Spleen (tissue), 7 donors: ENCODE measurements around the gene PDCL3.

Experiments used
- POLR2AphosphoS5 ChIP-seq, 3 donors: sonication (generic); formaldehyde crosslinking; IDR thresholded peaks; one replicate each; pipeline ENCODE4 v1.5.1; 2017; ENCODE audit warnings: antibody characterized with exemption in 3 of 3
- TF ChIP-seq, protein P1 (sequence below), 11 experiments: fragments of 200-600 bp in 7 of 11; fragments of 450-650 bp in 4 of 11; sonication (generic) in 4 of 11; IDR thresholded peaks in 8 of 11; conservative IDR thresholded peaks in 3 of 11; 1 replicate in 7 of 11; 2 replicates in 4 of 11; pipeline versions ENCODE4 v1.4.0 to v1.8.0; 2016 to 2021; ENCODE audit warnings: antibody characterized with exemption in 11 of 11, inconsistent platforms in 4 of 11, mild to moderate bottlenecking in 1 of 11
- donor health status: DM: no; HTN: no; CAD: no; lungs with moderate emphysema.
- donor health status: DM: no; HTN: no; CAD: no.
- donor health status: DM: no; HTN: no; CAD: no.

GRCh38 chr2:100554798-100555407 is 7.9 kb upstream of the PDCL3 start:
- no peak for TF ChIP-seq POLR2AphosphoS5 (IDR thresholded peaks at IDR 0.05)
- TF ChIP-seq, protein P1, sequence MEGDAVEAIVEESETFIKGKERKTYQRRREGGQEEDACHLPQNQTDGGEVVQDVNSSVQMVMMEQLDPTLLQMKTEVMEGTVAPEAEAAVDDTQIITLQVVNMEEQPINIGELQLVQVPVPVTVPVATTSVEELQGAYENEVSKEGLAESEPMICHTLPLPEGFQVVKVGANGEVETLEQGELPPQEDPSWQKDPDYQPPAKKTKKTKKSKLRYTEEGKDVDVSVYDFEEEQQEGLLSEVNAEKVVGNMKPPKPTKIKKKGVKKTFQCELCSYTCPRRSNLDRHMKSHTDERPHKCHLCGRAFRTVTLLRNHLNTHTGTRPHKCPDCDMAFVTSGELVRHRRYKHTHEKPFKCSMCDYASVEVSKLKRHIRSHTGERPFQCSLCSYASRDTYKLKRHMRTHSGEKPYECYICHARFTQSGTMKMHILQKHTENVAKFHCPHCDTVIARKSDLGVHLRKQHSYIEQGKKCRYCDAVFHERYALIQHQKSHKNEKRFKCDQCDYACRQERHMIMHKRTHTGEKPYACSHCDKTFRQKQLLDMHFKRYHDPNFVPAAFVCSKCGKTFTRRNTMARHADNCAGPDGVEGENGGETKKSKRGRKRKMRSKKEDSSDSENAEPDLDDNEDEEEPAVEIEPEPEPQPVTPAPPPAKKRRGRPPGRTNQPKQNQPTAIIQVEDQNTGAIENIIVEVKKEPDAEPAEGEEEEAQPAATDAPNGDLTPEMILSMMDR (IDR thresholded peaks at IDR 0.05 in 8 of 11, conservative IDR thresholded peaks at IDR 0.05 in 3 of 11): no peak
